Smooth muscle cell (in vitro differentiated cells): Measurements from ENCODE around the gene CNR1. TPM values are rescaled to one million over a fixed set of nuclear protein-coding genes. Genes with fewer than 3 reads are reported as not detected.

Experiments used
- DNase-seq: peaks from one replicate; lab custom pipeline; 2025; ENCODE audit not compliant: unreplicated experiment; lab: John Stamatoyannopoulos, UW
- H2AFZ ChIP-seq: fragments of 200-600 bp; sonication (generic); 2 replicates; pipeline ENCODE4 v1.6.0; 2016; ENCODE audit warnings: antibody characterized with exemption, low read depth, mild to moderate bottlenecking
- H3F3A ChIP-seq: fragments of 200-600 bp; sonication (generic); 2 replicates; pipeline ENCODE4 v1.6.0; 2017; ENCODE audit warnings: antibody characterized with exemption, low read depth
- H3K27ac ChIP-seq: fragments of 200-600 bp; sonication (generic); 2 replicates; pipeline ENCODE4 v1.5.1; 2016; ENCODE audit warnings: low read depth, mild to moderate bottlenecking
- H3K27me3 ChIP-seq: fragments of 200-600 bp; sonication (generic); 2 replicates; pipeline ENCODE4 v1.6.1; 2016; ENCODE audit warnings: low read depth, mild to moderate bottlenecking
- H3K36me3 ChIP-seq: fragments of 200-600 bp; sonication (generic); 2 replicates; pipeline ENCODE4 v1.5.1; 2016; ENCODE audit warnings: low read depth
- H3K4me1 ChIP-seq: fragments of 200-600 bp; sonication (generic); 2 replicates; pipeline ENCODE4 v1.5.1; 2016; ENCODE audit warnings: low read depth
- H3K4me2 ChIP-seq: fragments of 200-600 bp; sonication (generic); 2 replicates; pipeline ENCODE4 v1.6.0; 2016; ENCODE audit warnings: mild to moderate bottlenecking
- H3K4me3 ChIP-seq: fragments of 200-600 bp; sonication (generic); 2 replicates; pipeline ENCODE4 v1.5.1; 2016; ENCODE audit warnings: mild to moderate bottlenecking
- H3K79me2 ChIP-seq: fragments of 200-600 bp; sonication (generic); 2 replicates; pipeline ENCODE4 v1.6.0; 2016; ENCODE audit warnings: low read depth, mild to moderate bottlenecking
- H3K9ac ChIP-seq: fragments of 200-600 bp; sonication (generic); 2 replicates; pipeline ENCODE4 v1.6.0; 2016; ENCODE audit warnings: low read depth
- H3K9me3 ChIP-seq: fragments of 200-600 bp; sonication (generic); replicated peaks from 2 replicates; pipeline ENCODE4 v1.5.1; 2016; ENCODE audit warnings: low read depth
- H4K20me1 ChIP-seq: fragments of 200-600 bp; sonication (generic); 2 replicates; pipeline ENCODE4 v1.6.0; 2016; ENCODE audit warnings: low read depth
- WGBS: methylation state at CpG from one replicate; pipeline ENCODE4 v1.1.7; 2016; ENCODE audit warnings: low lambda C conversion rate; 5-methylcytosine and 5-hydroxymethylcytosine counted together
- polyA plus RNA-seq: library from polyadenylated mRNA; unstranded; fragments of >200 nt; fragmentation: Nextera tagmentation; extraction: Ambion mirVana; gene quantifications from 2 replicates; pipeline ENCODE4 v1.2.1, GENCODE V29; 2016
- total RNA-seq: library from RNA; depleted of rRNA; stranded (reverse); fragments of >200 nt; gene quantifications from 2 replicates; pipeline ENCODE4 v1.2.3, GENCODE V29; 2014
- TF ChIP-seq, protein P1 (sequence below): fragments of 200-600 bp; sonication (generic); IDR thresholded peaks from 2 replicates; pipeline ENCODE4 v1.5.1; 2017; ENCODE audit warnings: borderline replicate concordance, mild to moderate bottlenecking, antibody characterized with exemption; ENCODE audit not compliant: insufficient read depth, poor library complexity, severe bottlenecking

Gene CNR1
- total and polyA plus RNA-seq, 2 experiments from 2014 or later = not detected

DNA sequence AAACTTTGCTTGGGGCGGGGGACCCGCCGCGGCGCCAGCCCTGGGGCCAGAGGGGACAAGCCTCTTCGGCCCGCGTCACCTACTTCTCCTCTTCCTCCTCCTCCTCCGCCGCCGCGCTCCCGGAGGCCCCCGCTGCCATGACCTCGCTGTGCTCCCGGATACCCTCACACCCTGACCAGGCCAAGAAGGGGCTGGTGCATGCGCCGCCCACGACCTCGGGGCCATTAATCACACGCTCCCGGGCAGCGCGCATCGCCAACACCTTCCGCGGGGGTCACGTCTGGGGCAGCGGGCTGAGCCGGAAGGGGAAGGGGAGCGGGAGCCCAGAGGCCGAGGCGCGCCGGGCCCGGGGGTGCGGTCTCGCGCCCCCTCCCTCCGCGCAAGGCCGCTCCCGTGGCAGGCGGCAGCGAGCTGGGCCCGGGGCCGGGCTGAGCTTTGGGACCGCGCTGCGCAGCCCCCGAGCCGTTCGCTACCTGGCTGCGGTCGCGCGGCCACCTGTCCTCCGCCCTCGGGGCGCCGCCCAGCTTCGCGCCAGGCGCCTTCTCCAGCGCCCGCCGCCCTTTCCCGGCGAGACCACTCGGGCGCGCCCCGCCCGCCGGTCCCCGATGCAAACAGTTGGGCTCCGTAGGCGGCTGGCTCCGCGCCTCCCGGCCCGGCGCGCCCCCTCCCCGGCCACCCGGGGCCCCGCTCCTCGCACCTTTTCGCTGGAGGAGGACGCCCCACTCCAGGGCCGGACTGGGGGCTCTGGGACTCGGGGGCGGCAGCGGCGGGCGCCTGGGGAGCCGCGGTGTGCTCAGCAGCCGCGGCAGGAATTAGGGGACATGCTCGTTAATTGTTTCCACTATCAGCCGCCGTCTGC is 575 bp upstream of the CNR1 start:
- TF ChIP-seq, protein P1, sequence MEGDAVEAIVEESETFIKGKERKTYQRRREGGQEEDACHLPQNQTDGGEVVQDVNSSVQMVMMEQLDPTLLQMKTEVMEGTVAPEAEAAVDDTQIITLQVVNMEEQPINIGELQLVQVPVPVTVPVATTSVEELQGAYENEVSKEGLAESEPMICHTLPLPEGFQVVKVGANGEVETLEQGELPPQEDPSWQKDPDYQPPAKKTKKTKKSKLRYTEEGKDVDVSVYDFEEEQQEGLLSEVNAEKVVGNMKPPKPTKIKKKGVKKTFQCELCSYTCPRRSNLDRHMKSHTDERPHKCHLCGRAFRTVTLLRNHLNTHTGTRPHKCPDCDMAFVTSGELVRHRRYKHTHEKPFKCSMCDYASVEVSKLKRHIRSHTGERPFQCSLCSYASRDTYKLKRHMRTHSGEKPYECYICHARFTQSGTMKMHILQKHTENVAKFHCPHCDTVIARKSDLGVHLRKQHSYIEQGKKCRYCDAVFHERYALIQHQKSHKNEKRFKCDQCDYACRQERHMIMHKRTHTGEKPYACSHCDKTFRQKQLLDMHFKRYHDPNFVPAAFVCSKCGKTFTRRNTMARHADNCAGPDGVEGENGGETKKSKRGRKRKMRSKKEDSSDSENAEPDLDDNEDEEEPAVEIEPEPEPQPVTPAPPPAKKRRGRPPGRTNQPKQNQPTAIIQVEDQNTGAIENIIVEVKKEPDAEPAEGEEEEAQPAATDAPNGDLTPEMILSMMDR = no peak
- H3K27me3 ChIP-seq = peaks cover 94% of the 10 kb centered on the region
- H3K79me2 ChIP-seq = no peaks in the 10 kb centered on the region
- under 1% methylated on average over 70 of the region's 103 CpGs for WGBS
- H4K20me1 ChIP-seq = no peaks in the 10 kb centered on the region
- H3K9ac ChIP-seq = no peak overlapping the region
- no peaks in the 10 kb centered on the region for H3K9me3 ChIP-seq
- no peak overlapping the region for H3K27ac ChIP-seq
- peak overlapping the region; percentile 65 for H3K4me3 ChIP-seq
- peak overlapping the region; percentile 83 for H2AFZ ChIP-seq
- no peaks in the 10 kb centered on the region for H3K36me3 ChIP-seq
- H3K4me1 ChIP-seq = peaks cover 9% of the 10 kb centered on the region
- peak overlapping the region; percentile 92 for H3K4me2 ChIP-seq
- no peaks in the 10 kb centered on the region for H3F3A ChIP-seq
- DNase-seq = no peak

DNA sequence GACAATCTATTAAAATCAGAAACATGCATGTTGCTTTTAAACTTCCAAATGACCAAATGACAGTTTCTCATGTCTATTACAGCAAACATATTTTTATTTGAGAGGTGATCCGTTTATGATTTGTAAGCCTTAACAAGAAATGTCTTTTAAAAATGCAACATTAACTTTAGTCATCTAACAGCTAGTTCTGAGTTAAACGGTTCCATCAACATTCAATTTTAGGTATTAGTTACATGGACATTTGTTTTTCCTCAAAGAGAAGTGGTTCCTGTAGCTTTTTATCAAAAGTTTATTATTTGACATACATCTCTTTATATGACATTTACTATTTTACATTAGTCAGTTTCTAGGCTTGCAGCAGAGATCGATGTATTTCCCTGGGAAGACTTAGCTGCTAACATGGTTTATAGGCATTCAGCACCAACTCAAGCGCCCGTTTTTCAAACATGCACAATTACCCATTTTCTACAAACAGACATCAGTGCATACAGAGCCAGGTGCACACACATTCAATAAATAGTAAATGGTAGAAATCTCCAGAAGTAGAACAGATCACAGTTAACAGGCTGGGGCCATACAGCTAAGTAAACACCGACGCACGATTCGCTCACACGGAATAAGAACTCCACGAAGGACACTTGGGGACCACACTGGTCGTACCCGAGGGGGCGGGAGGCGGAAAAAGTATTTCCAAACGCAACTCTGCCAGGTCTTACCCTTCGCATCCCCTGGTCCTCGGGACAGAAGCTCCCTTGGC is 882 bp downstream of the CNR1 start:
- Histone ChIP-seq H3K27ac (no peak overlapping the region), H2AFZ (peak overlapping the region; percentile 83)
- WGBS = 17% methylated on average over 18 of the region's 18 CpGs

DNA sequence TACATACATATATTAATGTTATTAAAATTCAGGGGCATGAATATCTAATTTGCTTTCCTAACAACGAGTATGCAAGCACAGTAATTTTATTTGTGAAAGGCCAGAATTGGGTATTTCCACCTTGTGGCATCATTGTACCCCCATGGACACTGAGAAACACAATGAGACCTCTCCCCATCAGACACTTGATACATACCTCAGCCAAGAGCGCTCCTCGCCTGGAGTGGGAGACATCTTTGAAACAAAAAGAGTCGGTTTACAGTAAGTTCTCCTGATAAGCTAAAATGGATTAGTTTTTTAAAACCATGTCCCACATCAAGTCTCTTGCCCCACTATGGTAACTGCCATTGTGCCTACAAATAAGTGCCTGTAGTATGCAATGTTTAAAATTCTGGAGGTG is 2.1 kb downstream of the CNR1 start:
- Histone ChIP-seq H3K9me3 (no peaks in the 10 kb centered on the region), H2AFZ (no peak overlapping the region), H3F3A (no peaks in the 10 kb centered on the region), H3K9ac (no peak overlapping the region), H4K20me1 (no peaks in the 10 kb centered on the region), H3K36me3 (no peaks in the 10 kb centered on the region), H3K27me3 (peaks cover 78% of the 10 kb centered on the region), H3K4me2 (no peak overlapping the region), H3K4me3 (no peak overlapping the region), H3K27ac (no peak overlapping the region), H3K4me1 (peaks cover 9% of the 10 kb centered on the region), H3K79me2 (no peaks in the 10 kb centered on the region)
- TF ChIP-seq, protein P1 = no peak
- 89% methylated on average over 4 of the region's 4 CpGs for WGBS
- no peak for DNase-seq

More for the DNA sequence above, 882 bp downstream of the CNR1 start:
- Histone ChIP-seq H3K4me2 (peak overlapping the region; percentile 92), H3K79me2 (no peaks in the 10 kb centered on the region), H3K36me3 (no peaks in the 10 kb centered on the region), H3K4me3 (peak overlapping the region; percentile 65), H4K20me1 (no peaks in the 10 kb centered on the region), H3F3A (no peaks in the 10 kb centered on the region), H3K9ac (no peak overlapping the region), H3K4me1 (peaks cover 9% of the 10 kb centered on the region), H3K27me3 (peaks cover 90% of the 10 kb centered on the region), H3K9me3 (no peaks in the 10 kb centered on the region)
- no peak for DNase-seq
- TF ChIP-seq, protein P1 = no peak
